ENCODE measurements around the gene CABLES2. TPM values are rescaled to one million over a fixed set of nuclear protein-coding genes. Genes with fewer than 3 reads are reported as not detected.

The CABLES2 gene
- total and polyA plus RNA-seq, 4 experiments from 2014 or later: 0.45 to 7.5 (median 3.8) TPM

DNA sequence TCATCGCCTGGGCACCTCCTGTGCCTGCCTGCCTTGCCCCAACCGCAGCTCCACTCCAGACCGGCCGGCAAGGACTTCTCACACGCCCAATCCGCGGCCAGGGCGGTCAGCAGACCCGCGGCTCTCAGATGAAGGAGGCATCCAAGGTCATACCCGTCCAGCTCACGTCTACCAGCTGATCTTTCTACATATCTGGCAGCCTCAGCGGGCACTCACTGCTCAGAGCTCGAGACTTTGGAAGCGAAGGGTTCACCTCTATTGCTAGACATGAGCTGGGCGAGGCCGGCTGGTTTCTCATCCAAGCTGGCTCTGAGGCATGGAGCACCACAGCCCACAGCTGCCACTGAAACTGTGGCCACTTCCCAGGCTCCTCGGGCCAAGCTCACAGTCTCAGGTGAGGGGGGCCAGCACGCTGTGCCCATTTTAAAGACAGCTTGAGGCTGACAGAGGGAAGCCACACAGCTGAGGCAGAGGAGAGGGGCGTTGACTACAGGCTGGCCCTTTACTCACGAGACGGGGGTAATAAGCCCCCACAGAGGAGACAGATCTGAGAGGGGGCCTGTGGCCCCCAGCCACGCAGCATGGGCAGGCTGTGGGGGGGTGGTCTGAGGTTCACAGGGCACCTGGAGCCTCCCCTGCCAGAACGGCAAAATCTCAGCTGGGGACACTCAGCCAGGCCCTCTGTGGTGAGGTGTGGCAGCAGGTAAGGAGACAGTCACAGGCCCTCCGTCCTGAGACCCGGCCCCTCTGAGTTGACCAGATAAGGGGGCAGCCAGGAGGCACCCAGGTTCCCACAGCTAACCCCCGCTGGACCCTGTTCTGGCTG, 42.0 kb downstream of the CABLES2 start:
- no peaks in the 10 kb centered on the region for H3K36me3 Mint-ChIP-seq
- H3K27ac Mint-ChIP-seq: no peak overlapping the region
- peak in 1 of 5 donors; percentile 23 for DNase-seq
- CTCF ChIA-PET (ENCODE audit: partially characterized antibody): no interaction called here
- peak overlapping the region in 4 of 8 donors; percentile 24 to 59 (median 38) for H3K4me3 Mint-ChIP-seq
- Histone ChIP-seq H3K27me3 (ENCODE audit: insufficient read depth, low read length) (peaks cover 18% of the 10 kb centered on the region), H3K4me3 (ENCODE audit: low read length in 2 of 2) (no peak overlapping the region), H3K27ac (ENCODE audit: low read depth, low read length) (no peak overlapping the region), H3K9me3 (ENCODE audit: control insufficient read depth in 1 of 2, low read length in 2 of 2) (no peaks in the 10 kb centered on the region), H3K36me3 (ENCODE audit: insufficient read depth, low read length) (no peaks in the 10 kb centered on the region), H3K4me1 (ENCODE audit: insufficient read depth, low read length) (peaks cover 20% of the 10 kb centered on the region)
- H3K27me3 Mint-ChIP-seq: peaks cover 11 to 19% of the 10 kb centered on the region in 2 donors
- H3K4me1 Mint-ChIP-seq: peaks cover 0 to 2% (median 0%) of the 10 kb centered on the region in 4 donors
- intact Hi-C loops (cut with micrococcal nuclease): no loop called here
- POLR2A ChIA-PET (ENCODE audit: partially characterized antibody): no interaction called here
- H3K9me3 Mint-ChIP-seq: no peaks in the 10 kb centered on the region

DNA sequence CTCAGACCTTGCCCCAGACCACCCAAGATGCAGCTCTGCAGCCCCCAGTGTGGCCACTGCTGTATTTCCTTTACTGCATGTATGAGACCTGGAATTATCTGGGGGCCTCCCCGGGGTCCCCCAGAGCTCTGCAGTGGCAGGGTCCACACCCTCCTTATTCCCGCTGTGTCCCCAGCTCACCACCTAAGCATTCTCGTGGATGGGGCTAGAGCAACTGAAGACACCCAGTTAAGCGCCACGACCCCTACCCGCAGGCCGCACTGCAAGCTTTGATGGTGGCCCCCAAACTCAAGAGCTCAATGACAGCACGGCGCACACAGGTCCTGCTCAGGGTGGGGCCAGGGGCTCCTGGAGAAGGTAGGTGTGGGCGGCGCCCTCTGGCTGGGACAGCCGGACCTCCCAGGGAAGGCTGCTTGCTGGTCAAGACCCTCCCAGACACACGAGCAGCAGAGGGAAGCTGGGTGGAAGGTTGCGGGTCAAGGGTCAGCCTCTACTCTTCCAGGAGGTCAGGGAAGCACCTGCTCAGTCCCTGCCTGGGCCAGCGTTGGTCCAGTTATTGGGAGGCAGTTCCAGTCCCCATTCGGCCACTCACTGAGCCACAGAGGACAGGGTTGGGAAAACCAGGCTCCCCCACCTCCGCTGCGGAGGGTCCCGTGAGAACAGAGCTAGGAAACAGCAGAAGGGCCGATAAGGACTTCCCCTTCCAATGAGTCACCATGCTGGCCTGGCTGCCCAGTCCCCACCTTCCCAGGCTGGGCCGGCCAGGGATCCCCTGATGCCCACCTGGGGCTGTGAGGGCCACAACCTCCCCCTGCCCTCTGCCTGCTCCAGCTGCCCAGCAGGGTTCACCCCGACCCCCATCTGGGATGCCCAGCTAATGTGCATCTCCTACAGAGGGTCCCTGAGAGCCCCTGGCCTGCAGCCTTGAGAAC, 42.9 kb downstream of the CABLES2 start:
- H3K9me3 ChIP-seq (ENCODE audit: control insufficient read depth in 1 of 2, low read length in 2 of 2): no peaks in the 10 kb centered on the region
- Mint-ChIP-seq H3K9me3 (no peaks in the 10 kb centered on the region), H3K27ac (no peak overlapping the region), H3K27me3 (peaks cover 8 to 15% of the 10 kb centered on the region in 2 donors), H3K4me1 (peaks cover 0 to 2% (median 0%) of the 10 kb centered on the region in 4 donors), H3K36me3 (no peaks in the 10 kb centered on the region), H3K4me3 (no peak overlapping the region)
- intact Hi-C loops (cut with micrococcal nuclease): no loop called here
- H3K27ac ChIP-seq (ENCODE audit: low read depth, low read length): no peak overlapping the region
- H3K4me3 ChIP-seq (ENCODE audit: low read length in 2 of 2): no peak overlapping the region
- H3K27me3 ChIP-seq (ENCODE audit: insufficient read depth, low read length): peaks cover 18% of the 10 kb centered on the region
- POLR2A ChIA-PET (ENCODE audit: partially characterized antibody): no interaction called here
- CTCF ChIA-PET (ENCODE audit: partially characterized antibody): no interaction called here
- peak in 1 of 5 donors; percentile 34 for DNase-seq
- peaks cover 20% of the 10 kb centered on the region for H3K4me1 ChIP-seq (ENCODE audit: insufficient read depth, low read length)
- H3K36me3 ChIP-seq (ENCODE audit: insufficient read depth, low read length): no peaks in the 10 kb centered on the region

DNA sequence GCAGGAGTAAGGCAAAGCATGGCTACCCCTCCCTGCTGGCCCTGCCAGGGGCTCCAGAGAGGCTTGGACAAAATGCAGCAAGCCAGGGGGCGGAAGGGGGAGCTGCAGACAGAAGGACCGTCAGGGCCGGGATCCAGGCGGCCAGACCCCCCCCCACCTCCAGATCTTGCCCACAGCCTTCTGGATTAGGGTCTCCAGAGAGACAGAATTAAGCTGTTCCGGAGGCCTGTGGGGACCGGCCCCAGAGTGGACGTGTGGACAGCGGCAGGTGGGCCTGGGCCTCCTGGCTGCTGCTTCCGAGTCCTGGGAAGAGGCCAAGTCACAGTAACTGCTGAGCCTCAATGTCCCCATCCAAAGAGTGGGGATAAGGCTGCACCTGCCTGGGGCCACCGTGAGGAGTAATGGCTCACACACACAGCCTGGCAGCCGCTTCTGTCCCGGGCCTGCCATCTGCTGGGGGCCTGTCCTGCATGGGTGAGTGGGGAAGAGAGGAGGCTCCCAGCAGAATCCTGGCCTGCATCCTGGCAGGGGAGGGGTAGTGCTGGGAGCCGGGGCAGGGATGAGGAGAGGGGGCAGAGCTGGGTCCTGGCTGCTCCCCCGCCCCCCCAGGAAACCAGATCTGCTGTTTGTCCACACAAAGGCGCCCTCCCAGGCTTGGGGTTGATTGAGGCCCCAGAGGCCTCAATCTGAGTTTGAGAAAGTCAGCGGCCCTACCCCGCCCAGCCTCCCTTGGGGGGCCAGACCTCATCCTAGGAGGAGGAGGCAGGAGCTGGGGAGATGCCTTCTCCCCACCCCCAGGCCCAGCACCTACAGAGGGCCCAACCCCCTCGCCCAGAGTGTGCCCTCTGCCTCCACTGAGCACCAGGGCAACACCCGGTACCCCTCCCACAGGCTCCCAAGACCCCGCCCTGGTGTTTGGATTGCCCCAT, 43.8 kb downstream of the CABLES2 start:
- Histone ChIP-seq H3K4me3 (ENCODE audit: low read length in 2 of 2) (no peak overlapping the region), H3K36me3 (ENCODE audit: insufficient read depth, low read length) (no peaks in the 10 kb centered on the region), H3K4me1 (ENCODE audit: insufficient read depth, low read length) (peaks cover 17% of the 10 kb centered on the region), H3K27ac (ENCODE audit: low read depth, low read length) (no peak overlapping the region), H3K9me3 (ENCODE audit: control insufficient read depth in 1 of 2, low read length in 2 of 2) (no peaks in the 10 kb centered on the region), H3K27me3 (ENCODE audit: insufficient read depth, low read length) (peaks cover 14% of the 10 kb centered on the region)
- ChIA-PET CTCF (ENCODE audit: partially characterized antibody) (no interaction called here), POLR2A (ENCODE audit: partially characterized antibody) (no interaction called here)
- intact Hi-C loops (cut with micrococcal nuclease): no loop called here
- Mint-ChIP-seq H3K9me3 (no peaks in the 10 kb centered on the region), H3K27me3 (peaks cover 6 to 15% of the 10 kb centered on the region in 2 donors), H3K36me3 (no peaks in the 10 kb centered on the region), H3K4me1 (peaks cover 0 to under 1% (median 0%) of the 10 kb centered on the region in 4 donors), H3K27ac (no peak overlapping the region), H3K4me3 (no peak overlapping the region)
- DNase-seq: peak in 1 of 5 donors; percentile 33

DNA sequence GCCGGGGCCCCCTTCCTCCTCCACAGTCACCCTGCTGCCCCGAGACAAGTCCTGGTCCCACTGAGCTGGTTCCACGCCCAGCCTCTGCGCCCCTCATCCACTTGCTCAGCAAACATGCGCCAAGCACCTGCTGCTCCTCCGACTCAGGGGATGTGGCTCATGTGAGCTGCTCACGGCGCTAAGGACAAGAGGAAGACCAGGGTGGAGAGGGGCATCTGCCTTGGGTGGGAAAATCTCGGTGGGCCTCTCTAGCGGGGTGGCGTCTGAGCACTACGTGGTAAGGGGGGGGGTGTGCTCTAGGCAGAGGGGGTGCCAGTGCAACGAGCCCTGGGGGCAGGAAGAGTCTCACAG, 44.5 kb downstream of the CABLES2 start:
- Mint-ChIP-seq H3K9me3 (no peaks in the 10 kb centered on the region), H3K4me3 (no peak overlapping the region), H3K36me3 (no peaks in the 10 kb centered on the region), H3K27me3 (peaks cover 6 to 13% of the 10 kb centered on the region in 2 donors), H3K4me1 (no peaks in the 10 kb centered on the region), H3K27ac (no peak overlapping the region)
- Histone ChIP-seq H3K36me3 (ENCODE audit: insufficient read depth, low read length) (no peaks in the 10 kb centered on the region), H3K27ac (ENCODE audit: low read depth, low read length) (no peak overlapping the region), H3K27me3 (ENCODE audit: insufficient read depth, low read length) (peaks cover 7% of the 10 kb centered on the region), H3K4me1 (ENCODE audit: insufficient read depth, low read length) (peaks cover 10% of the 10 kb centered on the region), H3K4me3 (ENCODE audit: low read length in 2 of 2) (no peak overlapping the region), H3K9me3 (ENCODE audit: control insufficient read depth in 1 of 2, low read length in 2 of 2) (no peaks in the 10 kb centered on the region)
- intact Hi-C loops (cut with micrococcal nuclease): no loop called here
- CTCF ChIA-PET (ENCODE audit: partially characterized antibody): no interaction called here
- no peak for DNase-seq
- POLR2A ChIA-PET (ENCODE audit: partially characterized antibody): no interaction called here

DNA sequence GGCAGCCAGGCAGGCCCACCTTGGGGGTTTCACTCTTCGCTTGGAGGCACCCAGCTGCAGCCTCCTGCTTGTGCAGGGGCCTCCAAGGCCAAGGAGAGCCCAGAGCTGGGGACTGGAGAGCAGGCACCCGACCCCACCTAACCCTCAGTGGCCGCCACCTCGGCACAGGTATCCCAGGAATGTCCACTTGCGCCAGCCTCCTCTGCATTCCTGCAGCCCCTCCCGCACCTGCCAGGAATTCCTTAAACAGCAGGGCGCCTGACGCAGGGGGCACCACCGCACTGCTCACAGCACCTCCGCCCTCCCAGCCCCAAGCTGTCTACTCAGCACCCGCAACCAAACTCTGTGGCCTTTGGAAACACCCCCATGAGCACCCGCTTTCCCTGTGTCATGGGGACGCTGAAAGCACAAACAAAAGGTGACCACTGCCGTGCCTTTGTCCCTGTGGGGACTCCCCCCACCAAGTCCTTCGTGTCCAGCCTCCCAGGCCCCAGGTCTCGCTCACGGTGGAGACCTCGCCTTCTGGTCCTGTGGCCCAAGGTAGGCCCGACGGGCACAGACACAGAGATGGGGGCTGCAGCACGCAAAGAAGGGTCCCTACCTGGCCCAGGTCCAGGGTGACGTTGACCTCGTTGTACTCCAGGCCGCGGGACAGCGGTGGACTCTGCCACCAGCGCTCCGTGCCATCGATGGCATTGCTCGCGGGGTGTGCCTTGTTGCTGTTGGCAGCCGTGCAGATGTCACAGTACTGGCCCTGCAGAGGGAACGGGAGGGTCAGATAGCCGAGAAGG, 45.1 kb downstream of the CABLES2 start:
- no peaks in the 10 kb centered on the region for H3K9me3 Mint-ChIP-seq
- H3K27me3 Mint-ChIP-seq: peaks cover 6 to 12% of the 10 kb centered on the region in 2 donors
- DNase-seq: peak in 1 of 5 donors; percentile 5
- Histone ChIP-seq H3K27me3 (ENCODE audit: insufficient read depth, low read length) (peaks cover 5% of the 10 kb centered on the region), H3K9me3 (ENCODE audit: control insufficient read depth in 1 of 2, low read length in 2 of 2) (no peaks in the 10 kb centered on the region), H3K27ac (ENCODE audit: low read depth, low read length) (no peak overlapping the region), H3K4me3 (ENCODE audit: low read length in 2 of 2) (no peak overlapping the region), H3K36me3 (ENCODE audit: insufficient read depth, low read length) (no peaks in the 10 kb centered on the region), H3K4me1 (ENCODE audit: insufficient read depth, low read length) (peaks cover 8% of the 10 kb centered on the region)
- H3K27ac Mint-ChIP-seq: no peak overlapping the region
- POLR2A ChIA-PET (ENCODE audit: partially characterized antibody): no interaction called here
- CTCF ChIA-PET (ENCODE audit: partially characterized antibody): no interaction called here
- H3K36me3 Mint-ChIP-seq: no peaks in the 10 kb centered on the region
- intact Hi-C loops (cut with micrococcal nuclease): no loop called here
- H3K4me3 Mint-ChIP-seq: peak overlapping the region in 1 of 8 donors; percentile 26
- H3K4me1 Mint-ChIP-seq: no peaks in the 10 kb centered on the region

DNA sequence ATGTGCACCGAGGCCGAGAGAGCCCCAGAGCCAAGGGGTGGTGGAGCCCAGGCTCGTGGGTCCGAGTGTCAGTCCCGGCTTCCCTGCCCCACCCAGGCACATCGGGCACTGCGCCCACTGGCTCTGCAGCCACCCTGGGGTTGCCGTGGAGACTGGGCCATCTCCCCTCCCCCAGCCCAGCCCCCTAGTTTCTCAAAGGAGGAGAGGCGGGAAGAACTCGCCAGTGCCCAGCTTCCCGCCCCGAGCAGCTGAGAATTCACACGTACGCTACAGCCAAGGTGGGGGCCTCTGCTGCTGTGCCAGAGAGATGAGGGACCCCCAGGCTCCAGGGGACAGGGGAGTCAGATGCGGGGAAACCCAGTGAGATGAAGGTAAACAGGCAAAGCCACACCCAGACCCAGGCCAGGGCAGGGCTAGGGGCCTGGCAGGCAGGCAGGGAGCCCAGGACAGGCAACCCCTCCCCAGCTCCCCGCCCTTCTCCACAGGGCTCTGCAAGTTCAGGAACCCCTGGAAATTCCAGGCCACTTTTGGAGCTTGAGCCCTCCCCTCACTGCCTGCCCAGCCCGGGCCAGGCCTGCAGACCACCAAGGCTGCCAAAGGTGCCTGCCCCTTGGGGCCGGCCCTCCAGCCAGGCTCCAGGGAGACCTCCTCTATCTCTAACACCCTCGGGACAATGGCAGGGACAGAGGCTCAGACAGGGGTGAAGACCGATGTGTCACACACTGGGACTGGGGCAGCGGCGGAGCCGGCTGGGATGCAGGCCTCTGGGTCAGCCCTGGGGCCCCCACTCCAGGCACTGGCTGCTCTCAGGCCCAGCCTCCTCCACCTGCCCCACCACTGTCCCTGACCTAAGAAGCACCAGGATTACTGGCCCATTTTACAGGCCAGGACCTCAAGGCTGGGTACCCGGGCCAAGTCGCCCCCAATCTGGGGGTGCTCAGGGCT, 46.0 kb downstream of the CABLES2 start:
- intact Hi-C loops (cut with micrococcal nuclease): no loop called here
- CTCF ChIA-PET (ENCODE audit: partially characterized antibody): no interaction called here
- H3K4me1 ChIP-seq (ENCODE audit: insufficient read depth, low read length): peaks cover 2% of the 10 kb centered on the region

More for the DNA sequence above, 46.0 kb downstream of the CABLES2 start:
- peaks cover 6 to 12% of the 10 kb centered on the region in 2 donors for H3K27me3 Mint-ChIP-seq
- Histone ChIP-seq H3K9me3 (ENCODE audit: control insufficient read depth in 1 of 2, low read length in 2 of 2) (no peaks in the 10 kb centered on the region), H3K4me3 (ENCODE audit: low read length in 2 of 2) (no peak overlapping the region), H3K36me3 (ENCODE audit: insufficient read depth, low read length) (no peaks in the 10 kb centered on the region), H3K27me3 (ENCODE audit: insufficient read depth, low read length) (peaks cover 2% of the 10 kb centered on the region), H3K27ac (ENCODE audit: low read depth, low read length) (no peak overlapping the region)
- DNase-seq: no peak
- no peak overlapping the region for H3K4me3 Mint-ChIP-seq
- no peak overlapping the region for H3K27ac Mint-ChIP-seq
- H3K4me1 Mint-ChIP-seq: no peaks in the 10 kb centered on the region
- no peaks in the 10 kb centered on the region for H3K9me3 Mint-ChIP-seq
- POLR2A ChIA-PET (ENCODE audit: partially characterized antibody): no interaction called here
- H3K36me3 Mint-ChIP-seq: no peaks in the 10 kb centered on the region

Data from CD4-positive, alpha-beta memory T cell (primary cell).